Colonic mucosa (tissue), 4 donors: ENCODE measurements around the gene TTLL10. TPM values are rescaled to one million over a fixed set of nuclear protein-coding genes. Genes with fewer than 3 reads are reported as not detected.

Experiments
- DNase-seq: peaks from one replicate; pipeline ENCODE4 v3.0.0-alpha.2; 2020
- H3K27ac ChIP-seq: fragments of 200-600 bp; one replicate; pipeline ENCODE4 v1.8.0; 2021
- H3K27me3 ChIP-seq: fragments of 200-600 bp; one replicate; pipeline ENCODE4 v1.8.0; 2021
- H3K36me3 ChIP-seq: fragments of 200-600 bp; one replicate; pipeline ENCODE4 v1.8.0; 2021
- H3K4me1 ChIP-seq: fragments of 200-600 bp; one replicate; pipeline ENCODE4 v1.8.0; 2021; ENCODE audit warnings: mild to moderate bottlenecking
- H3K4me3 ChIP-seq: fragments of 200-600 bp; one replicate; pipeline ENCODE4 v1.8.0; 2021
- H3K9ac ChIP-seq, 2 donors: one replicate each; pipeline ENCODE4 v1.7.0; 2013; ENCODE audit warnings: control low read depth in 2 of 2, low read depth in 2 of 2, low read length in 2 of 2
- H3K9me3 ChIP-seq: fragments of 200-600 bp; one replicate; pipeline ENCODE4 v1.8.0; 2021
- CTCF ChIP-seq: fragments of 200-600 bp; IDR thresholded peaks from one replicate; pipeline ENCODE4 v1.8.0; 2022; ENCODE audit warnings: antibody characterized with exemption, mild to moderate bottlenecking
- intact Hi-C: fragments of 100-400 bp; cut with DNase I; formaldehyde crosslinking; loops from one replicate; pipeline ENCODE4 v1.14.1; 2022
- total RNA-seq, 2 donors: library from RNA; stranded (reverse); fragmentation: NEBNext Ultra II Directional in 1 of 2; extraction: Animal tissue kit (Norgen Biotek cat#: 25700) in 1 of 2; gene quantifications; one replicate each; pipeline ENCODE4 v1.2.1, GENCODE V29; 2021
- donor health status: healthy.
- donor health status: DM: no; HTN: no; CAD: no.
- donor health status: DM: no; HTN: no; CAD: no.

The TTLL10 gene
- total RNA-seq, 2 donors from 2014 or later = 0.64 to 2.3 TPM

- no peak for TF ChIP-seq CTCF
- Histone ChIP-seq H3K27me3 (peaks cover 14% of the 10 kb centered on the region), H3K4me3 (no peak overlapping the region), H3K9ac (no peak overlapping the region), H3K4me1 (peaks cover 21% of the 10 kb centered on the region), H3K27ac (no peak overlapping the region), H3K36me3 (peaks cover under 1% of the 10 kb centered on the region), H3K9me3 (no peaks in the 10 kb centered on the region)
- no peak for DNase-seq
- intact Hi-C loops = no loop called here
Observed at GRCh38 chr1:1233567-1233892, 59.9 kb downstream of the TTLL10 start.

- Histone ChIP-seq H3K9ac (no peak overlapping the region), H3K27ac (no peak overlapping the region), H3K9me3 (no peaks in the 10 kb centered on the region), H3K4me3 (no peak overlapping the region), H3K4me1 (peaks cover 21% of the 10 kb centered on the region), H3K36me3 (no peaks in the 10 kb centered on the region), H3K27me3 (peaks cover 22% of the 10 kb centered on the region)
- no peak for DNase-seq
- intact Hi-C loops = no loop called here
- no peak for TF ChIP-seq CTCF
Observed at GRCh38 chr1:1234180-1234808, 60.6 kb downstream of the TTLL10 start.

- no peak for TF ChIP-seq CTCF
- peaks cover 14% of the 10 kb centered on the region for H3K4me1 ChIP-seq
- DNase-seq = no peak
- intact Hi-C loops = no loop called here
- peaks cover 31% of the 10 kb centered on the region for H3K27me3 ChIP-seq
- no peak overlapping the region for H3K27ac ChIP-seq
- no peaks in the 10 kb centered on the region for H3K9me3 ChIP-seq
- no peaks in the 10 kb centered on the region for H3K36me3 ChIP-seq
- no peak overlapping the region for H3K4me3 ChIP-seq
- H3K9ac ChIP-seq = no peak overlapping the region
Observed at GRCh38 chr1:1235016-1235744, 61.5 kb downstream of the TTLL10 start.

GRCh38 chr1:1236176-1236763, 62.6 kb downstream of the TTLL10 start:
- H3K27ac ChIP-seq = no peak overlapping the region
- H3K4me1 ChIP-seq = peaks cover 8% of the 10 kb centered on the region
- H3K36me3 ChIP-seq = no peaks in the 10 kb centered on the region
- no peak for TF ChIP-seq CTCF
- no peak overlapping the region for H3K9ac ChIP-seq
- intact Hi-C loops = no loop called here
- no peak for DNase-seq
- H3K27me3 ChIP-seq = peaks cover 31% of the 10 kb centered on the region
- H3K4me3 ChIP-seq = no peak overlapping the region
- H3K9me3 ChIP-seq = no peaks in the 10 kb centered on the region

GRCh38 chr1:1236945-1237873, 63.5 kb downstream of the TTLL10 start:
- intact Hi-C loops = no loop called here
- Histone ChIP-seq H3K9ac (no peak overlapping the region), H3K4me3 (no peak overlapping the region), H3K27me3 (peaks cover 31% of the 10 kb centered on the region), H3K4me1 (peaks cover 8% of the 10 kb centered on the region), H3K9me3 (no peaks in the 10 kb centered on the region), H3K36me3 (no peaks in the 10 kb centered on the region), H3K27ac (no peak overlapping the region)
- no peak for DNase-seq
- no peak for TF ChIP-seq CTCF
